H1 (cell line): ENCODE results near the gene SAMD15. TPM values are rescaled to one million over a fixed set of nuclear protein-coding genes. Genes with fewer than 3 reads are reported as not detected.

Source experiments
- EP300 ChIP-seq, 2 experiments: IDR thresholded peaks; 1 replicate in 1 of 2; 2 replicates in 1 of 2; pipeline ENCODE4 v1.6.1; 2011 to 2012; ENCODE audit warnings: low read depth in 2 of 2, low read length in 2 of 2, mild to moderate bottlenecking in 2 of 2, borderline replicate concordance in 1 of 2, inconsistent platforms in 1 of 2, moderate library complexity in 1 of 2
- polyA plus RNA-seq, 7 experiments: library from polyadenylated mRNA; depleted of rRNA in 3 of 7; stranded (reverse) in 5 of 7; unstranded in 2 of 7; fragments of >200 nt in 5 of 7; fragments of 200-250 nt in 2 of 7; gene quantifications; 1 replicate in 5 of 7; 2 replicates in 1 of 7; 4 replicates in 1 of 7; pipeline versions ENCODE4 v1.2.1 to v1.2.3, GENCODE V29; 2011 to 2013; ENCODE audit warnings: missing spikeins in 2 of 7, mixed read lengths in 2 of 7
- total RNA-seq: library from RNA; stranded (reverse); fragmentation: NEBNext Ultra II Directional; extraction: Animal tissue kit (Norgen Biotek cat#: 25700); gene quantifications from 2 replicates; pipeline ENCODE4 v1.2.1, GENCODE V29; 2021

Gene SAMD15
- total and polyA plus RNA-seq, 2 of the 8 experiments (the other 6 are each of a cell fraction or from before 2014, with no cell fraction given) = 0.17 to 1.0 TPM

DNA sequence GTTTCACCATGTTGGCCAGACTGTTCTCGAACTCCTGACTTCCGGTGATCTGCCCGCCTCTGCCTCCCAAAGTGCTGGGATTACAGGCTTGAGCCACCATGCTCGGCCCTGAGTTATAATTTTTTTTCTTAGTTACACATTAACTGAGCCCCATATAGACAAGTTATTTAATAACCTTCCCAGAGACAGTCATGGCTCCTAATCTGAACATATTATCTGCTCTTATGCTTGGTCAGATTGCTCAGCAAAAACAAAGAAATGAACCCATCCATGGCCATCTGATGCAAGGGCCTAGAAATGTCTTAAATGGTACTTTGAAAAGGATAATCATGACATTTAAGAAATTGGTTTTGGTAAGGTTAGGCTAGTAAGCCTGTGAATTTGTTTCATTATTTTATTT is 13.0 kb downstream of the SAMD15 start (continued):
- TF ChIP-seq EP300 (IDR thresholded peaks at IDR 0.05; ENCODE audit: borderline replicate concordance in 1 of 2, low read depth in 2 of 2, low read length in 2 of 2) = no peak
- TF ChIP-seq, all 59 proteins: peak for 0
